AG04449 (cell line): Measurements from ENCODE around the gene RAB26.
"Not testable (repeated sequence)": the region's sequence is repeated elsewhere in the genome, so short reads cannot be mapped to it uniquely, and the experiment has no call there.

ENCODE experiments used
- CTCF ChIA-PET: fragments of 350-600 bp; formaldehyde crosslinking; extraction: SDS; loops from one replicate; lab custom pipeline; 2021; ENCODE audit warnings: antibody characterized with exemption; lab: Yijun Ruan, JAX
- POLR2A ChIA-PET: fragments of 400-600, 350-600 bp; formaldehyde crosslinking; extraction: SDS; loops from one replicate; lab custom pipeline; 2020; ENCODE audit warnings: antibody characterized with exemption, inconsistent platforms; lab: Yijun Ruan, JAX
- DNase-seq: peaks from one replicate; pipeline ENCODE4 v3.0.0-alpha.2; 2010; ENCODE audit warnings: low read depth, low spot score
- H3K4me3 ChIP-seq: 2 replicates; pipeline ENCODE4 v1.5.1; 2011; ENCODE audit warnings: low read depth, mild to moderate bottlenecking, control low read depth, low read length
- CTCF ChIP-seq: IDR thresholded peaks from one replicate; pipeline ENCODE4 v1.5.1; 2011; ENCODE audit warnings: mild to moderate bottlenecking, moderate library complexity, low read length, control low read depth, inconsistent platforms; ENCODE audit not compliant: insufficient read depth; ENCODE audit errors: missing control alignments

The RAB26 gene

GRCh38 chr16:2129251-2129650 lies 19.2 kb upstream of the RAB26 start:
- POLR2A ChIA-PET, DNase-seq, CTCF ChIA-PET, H3K4me3 ChIP-seq: not testable (repeated sequence)

GRCh38 chr16:2129890-2130447 lies 18.5 kb upstream of the RAB26 start:
- H3K4me3 ChIP-seq, POLR2A ChIA-PET, CTCF ChIA-PET, DNase-seq: not testable (repeated sequence)

GRCh38 chr16:2133797-2134196 lies 14.6 kb upstream of the RAB26 start:
- CTCF ChIA-PET, POLR2A ChIA-PET, DNase-seq: not testable (repeated sequence)
- peak overlapping the region; percentile 34 for H3K4me3 ChIP-seq

- CTCF ChIA-PET, POLR2A ChIA-PET, DNase-seq: not testable (repeated sequence)
- H3K4me3 ChIP-seq: peak overlapping the region; percentile 59
Observed at GRCh38 chr16:2135071-2135470, 13.4 kb upstream of the RAB26 start.

GRCh38 chr16:2135770-2136490 lies 12.5 kb upstream of the RAB26 start, which contains the start of gene PKD1:
TSS of gene PKD1 (minus strand) at chr16:2135898. CDS start at chr16:2135689, 209 bp downstream.
- peak within 1 kb of the TSS; percentile 59 for H3K4me3 ChIP-seq
- ChIA-PET CTCF (interaction anchor here (1.7 to 8.9 kb wide), 2 partner anchors 114 to 131 kb away, joined by 9 to 176 read pairs; partner anchors contain the start of gene ZNF598), POLR2A (interaction anchor here (0.5 to 0.6 kb wide), 2 partner anchors 19 to 171 kb away, joined by 3 to 12 read pairs; partner anchors contain the start of genes RPS2 and TRAF7)
- DNase-seq: peak; percentile 63

- CTCF ChIA-PET: interaction anchor here (0.6 to 10.0 kb wide), 4 partner anchors 112 to 159 kb away, joined by 3 to 176 read pairs (median 69); partner anchors contain the start of genes GFER, NPW and ZNF598
Observed at GRCh38 chr16:2142942-2143877, 5.2 kb upstream of the RAB26 start.

GRCh38 chr16:2143878-2144485 lies 4.4 kb upstream of the RAB26 start:
- no peak for DNase-seq
- no peak for TF ChIP-seq CTCF
- ChIA-PET CTCF (interaction anchor here (1.9 to 10.0 kb wide), 3 partner anchors 9 to 139 kb away, joined by 4 to 176 read pairs (median 135); partner anchors contain the start of genes NPW and ZNF598), POLR2A (interaction anchor here (1.1 kb wide), 1 partner anchor 12 kb away, joined by 5 read pairs; the partner anchor contains the start of gene TRAF7)
- no peak overlapping the region for H3K4me3 ChIP-seq

More at GRCh38 chr16:2142942-2143877, 5.2 kb upstream of the RAB26 start:
- POLR2A ChIA-PET: interaction anchor here (1.1 kb wide), 1 partner anchor 13 kb away, joined by 5 read pairs; the partner anchor contains the start of gene TRAF7
- no peak overlapping the region for H3K4me3 ChIP-seq
- no peak for TF ChIP-seq CTCF
- no peak for DNase-seq

GRCh38 chr16:2145843-2146242 lies 2.6 kb upstream of the RAB26 start:
- H3K4me3 ChIP-seq: no peak overlapping the region
- TF ChIP-seq CTCF: no peak
- ChIA-PET POLR2A (interaction anchor here (0.9 to 2.7 kb wide), 2 partner anchors 9 to 181 kb away, joined by 3 to 36 read pairs; partner anchors contain the start of genes RPS2 and TRAF7), CTCF (interaction anchor here (0.8 to 10.0 kb wide), 7 partner anchors 8 to 162 kb away, joined by 3 to 135 read pairs (median 4); partner anchors contain the start of genes GFER and NPW)
- DNase-seq: no peak
